Stimulated activated naive CD4-positive, alpha-beta T cell (primary cell): ENCODE results near the gene ARHGAP20.
"Not testable (repeated sequence)": the region's sequence is repeated elsewhere in the genome, so short reads cannot be mapped to it uniquely, and the experiment has no call there.

Source experiments
- DNase-seq, 6 experiments: peaks; one replicate each; lab custom pipeline; 2025; lab: John Stamatoyannopoulos, UW

The ARHGAP20 gene

DNA sequence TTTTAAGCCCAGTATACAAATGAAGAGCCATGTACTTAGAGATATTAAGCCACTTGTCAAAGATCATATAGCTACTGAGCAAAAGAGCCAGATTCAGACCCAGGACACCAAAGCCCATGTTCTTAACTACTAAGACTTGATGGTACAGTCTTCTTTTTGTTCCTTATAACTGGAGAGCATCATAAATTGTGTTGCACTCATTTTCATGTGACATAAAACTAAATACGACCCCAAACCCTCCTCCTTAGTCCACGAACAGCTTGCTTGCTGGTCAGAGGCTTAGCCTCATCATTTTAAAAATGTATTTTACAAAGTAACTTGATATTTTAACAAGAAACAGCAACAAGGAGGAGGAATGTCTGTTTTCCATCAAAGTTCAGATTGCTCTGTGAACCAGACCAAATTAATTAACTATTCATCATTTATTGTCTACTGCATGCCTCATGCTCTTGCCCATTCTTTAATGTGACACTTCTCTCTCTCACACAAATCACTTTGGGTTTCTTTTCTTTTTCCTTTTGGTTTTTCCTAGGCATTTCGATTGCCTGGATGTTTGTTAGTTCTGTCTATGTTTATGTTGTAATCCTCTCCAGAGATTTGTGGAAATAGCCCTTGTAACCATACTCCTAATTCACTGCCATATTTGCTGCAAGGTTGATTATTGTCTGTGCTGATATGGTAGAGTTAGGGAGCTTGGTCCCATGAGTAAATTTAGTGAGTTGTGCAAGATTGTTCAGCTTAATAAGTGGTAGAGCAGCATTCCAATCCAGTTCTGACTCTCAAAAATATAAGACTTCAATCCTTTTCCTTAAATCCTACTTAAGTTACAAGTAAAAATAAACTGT is 8.4 kb upstream of the ARHGAP20 start:
- DNase-seq = no peak

DNA sequence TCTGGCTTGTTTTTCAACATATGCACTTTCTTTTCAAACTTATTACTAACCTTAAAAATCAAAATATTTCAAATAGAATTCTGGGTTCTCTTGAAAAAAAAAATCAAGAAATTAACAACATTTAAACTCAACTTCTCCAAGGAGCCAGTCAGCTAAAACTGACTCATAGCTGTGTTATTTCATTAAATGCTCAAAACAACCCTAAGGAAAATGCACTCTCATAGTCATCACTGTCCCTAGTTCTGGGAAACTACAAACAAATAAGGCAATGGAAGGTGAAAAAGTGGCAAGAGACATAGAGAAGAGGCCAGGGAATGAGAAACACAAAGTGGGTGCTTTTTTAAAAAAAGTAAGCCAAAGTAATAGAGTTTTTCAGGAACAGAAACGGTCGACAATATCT is 4.1 kb upstream of the ARHGAP20 start:
- no peak for DNase-seq

GRCh38 chr11:110715541-110715940 is 3.3 kb upstream of the ARHGAP20 start:
- DNase-seq = no peak

- no peak for DNase-seq
Measured at GRCh38 chr11:110713449-110713776, 1.2 kb upstream of the ARHGAP20 start.

GRCh38 chr11:110712659-110713448 is 617 bp upstream of the ARHGAP20 start:
- DNase-seq = peak in 2 of 6 experiments; percentile 1 to 32

DNA sequence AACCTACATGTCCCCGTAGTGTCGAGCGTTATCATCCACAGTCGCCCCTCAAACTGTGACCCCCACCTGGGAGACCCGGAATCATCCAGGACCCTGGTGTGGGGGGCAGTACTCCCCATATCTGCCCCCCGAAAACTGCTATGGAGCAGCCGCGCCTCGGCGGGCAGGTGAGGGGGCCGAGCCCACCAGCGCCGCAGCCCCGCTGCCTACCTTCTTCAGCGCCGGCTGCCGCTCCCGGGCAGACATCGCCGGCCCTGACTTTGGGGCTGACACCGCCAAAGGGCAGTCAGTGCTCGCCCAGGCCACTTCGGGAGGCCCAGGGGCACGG is 825 bp downstream of the ARHGAP20 start:
- no peak for DNase-seq

DNA sequence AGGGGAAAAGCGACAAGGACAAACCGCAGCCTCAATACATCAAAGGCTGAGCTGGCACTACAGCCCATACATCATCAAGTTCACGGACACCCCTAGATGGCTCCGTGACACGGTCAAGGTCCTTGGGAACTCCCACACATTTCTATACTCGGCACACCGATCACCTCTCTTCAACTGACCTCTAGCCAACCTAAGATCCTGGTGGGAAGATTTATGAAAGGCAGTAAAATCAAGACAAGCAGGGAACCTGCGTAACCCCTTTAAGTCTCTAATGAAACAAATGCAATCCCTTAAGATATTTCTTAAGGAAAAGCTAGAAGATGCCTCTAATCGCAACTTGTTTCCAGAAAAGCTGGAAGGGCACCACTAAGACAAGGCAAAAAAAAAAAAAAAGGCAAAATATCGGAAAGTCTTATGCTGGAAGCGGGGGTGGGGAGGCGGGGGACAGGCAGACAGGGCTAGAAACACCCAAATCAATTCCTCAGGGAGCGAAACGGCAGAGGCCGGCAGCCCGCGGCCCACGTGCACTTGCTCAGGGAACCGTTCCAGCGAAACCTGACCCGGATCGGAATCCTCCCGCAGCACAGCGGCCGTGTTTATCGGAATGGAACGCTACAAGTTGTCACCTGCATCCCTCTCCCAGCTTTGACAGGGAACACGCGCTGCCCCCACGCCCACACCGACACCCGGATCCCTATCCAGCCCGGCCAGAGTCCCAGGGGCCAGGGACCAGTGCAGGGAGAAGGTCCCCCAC is 1.4 kb downstream of the ARHGAP20 start:
- DNase-seq = no peak

GRCh38 chr11:110704210-110704864 is 7.9 kb downstream of the ARHGAP20 start:
- DNase-seq = no peak

DNA sequence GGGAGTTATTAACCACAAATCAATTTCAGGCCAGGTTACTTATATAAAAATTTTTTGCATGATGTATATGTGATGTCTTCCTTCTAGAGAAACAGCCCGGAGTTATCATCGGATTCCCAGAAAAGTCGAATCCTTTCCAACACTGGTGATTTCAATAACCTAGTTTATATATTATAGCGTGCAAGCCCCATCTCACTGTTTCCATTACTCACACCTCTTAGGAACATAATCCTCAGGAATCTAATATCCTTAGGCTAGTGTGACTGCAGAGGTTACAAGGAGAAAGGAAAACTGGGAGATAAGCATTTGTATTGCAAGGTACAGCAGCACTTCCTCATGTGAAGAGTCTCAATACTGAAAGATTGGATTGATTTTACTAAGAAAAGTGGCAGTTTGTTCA is 20.3 kb downstream of the ARHGAP20 start:
- DNase-seq = no peak

DNA sequence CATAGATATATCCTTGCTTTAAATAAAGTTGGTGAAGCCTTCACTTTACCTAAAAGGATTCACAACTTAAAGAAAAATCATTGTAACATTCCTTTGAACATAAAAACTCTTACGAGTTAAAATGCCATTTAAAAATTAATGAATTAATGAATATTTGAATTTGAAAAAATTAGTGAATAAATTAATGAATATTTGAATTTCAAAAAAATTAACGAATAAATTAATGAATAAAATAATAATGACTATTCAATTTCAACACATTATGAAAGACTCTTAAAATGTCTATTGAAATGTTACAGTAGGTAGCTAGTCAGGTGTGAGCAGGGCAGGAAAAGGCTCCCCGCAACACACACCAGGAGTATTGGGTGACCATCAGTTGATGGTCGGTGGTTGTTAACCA is 22.9 kb downstream of the ARHGAP20 start:
- DNase-seq = no peak

- no peak for DNase-seq
Measured at GRCh38 chr11:110679323-110679975, 32.8 kb downstream of the ARHGAP20 start.

DNA sequence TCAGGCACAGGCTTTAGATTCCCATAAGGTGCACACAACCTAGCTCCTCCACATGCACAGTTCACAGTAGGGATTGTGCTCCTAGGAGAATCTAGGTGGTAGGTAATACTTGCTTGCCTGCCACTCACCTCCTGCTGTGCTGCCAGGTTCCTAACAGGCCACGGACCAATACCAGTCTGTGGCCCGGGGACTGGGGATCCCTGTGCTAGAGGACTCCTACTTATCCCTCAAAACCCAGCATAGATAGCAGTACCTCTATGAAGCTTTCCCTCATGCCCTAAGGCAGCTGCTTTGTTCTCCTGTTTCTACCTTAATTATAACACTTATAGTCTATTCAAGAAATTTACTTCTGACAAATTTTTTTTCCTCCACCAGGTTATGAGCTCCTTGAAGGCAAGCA is 36.7 kb downstream of the ARHGAP20 start:
- no peak for DNase-seq

GRCh38 chr11:110665689-110666465 is 46.4 kb downstream of the ARHGAP20 start:
- no peak for DNase-seq

- DNase-seq = no peak
Measured at GRCh38 chr11:110655967-110656366, 56.3 kb downstream of the ARHGAP20 start.

- DNase-seq = no peak
Measured at GRCh38 chr11:110654456-110654855, 57.8 kb downstream of the ARHGAP20 start.

- no peak for DNase-seq
Measured at GRCh38 chr11:110645253-110645652, 67.0 kb downstream of the ARHGAP20 start.

DNA sequence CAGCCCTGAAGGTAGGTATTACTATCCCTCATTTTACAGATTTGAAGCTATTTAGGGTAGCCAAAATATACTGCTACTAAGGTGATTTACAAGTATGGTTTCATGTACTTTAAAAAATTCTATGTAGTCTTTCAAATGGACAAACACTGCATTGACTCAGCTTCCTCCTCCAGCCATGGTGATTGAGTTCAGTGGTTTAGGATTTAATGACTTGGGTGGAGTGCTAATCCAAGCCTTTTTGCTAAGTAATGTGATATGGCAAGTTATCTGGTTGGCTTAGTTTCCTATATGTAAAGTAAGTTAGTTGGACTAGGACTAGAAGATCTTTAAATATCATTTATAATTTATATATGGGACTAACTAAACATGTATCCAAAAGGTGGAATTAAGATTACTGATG is 77.9 kb downstream of the ARHGAP20 start:
- no peak for DNase-seq

- DNase-seq = no peak
Measured at GRCh38 chr11:110631551-110631950, 80.7 kb downstream of the ARHGAP20 start.

- DNase-seq = no peak
Measured at GRCh38 chr11:110629594-110629993, 82.6 kb downstream of the ARHGAP20 start.

GRCh38 chr11:110621826-110622225 is 90.4 kb downstream of the ARHGAP20 start:
- DNase-seq = no peak

DNA sequence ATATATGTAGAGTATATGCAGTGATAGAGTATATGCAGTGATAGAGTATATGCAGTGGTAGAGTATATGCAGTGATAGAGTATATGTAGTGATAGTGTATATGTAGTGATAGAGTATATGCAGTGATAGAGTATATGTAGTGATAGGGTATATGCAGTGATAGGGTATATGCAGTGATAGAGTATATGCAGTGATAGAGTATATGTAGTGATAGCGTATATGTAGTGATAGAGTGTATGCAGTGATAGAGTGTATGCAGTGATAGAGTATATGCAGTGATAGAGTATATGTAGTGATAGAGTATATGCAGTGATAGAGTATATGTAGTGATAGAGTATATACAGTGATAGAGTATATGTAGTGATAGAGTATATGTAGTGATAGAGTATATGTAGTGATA is 92.9 kb downstream of the ARHGAP20 start:
- not testable (repeated sequence) for DNase-seq
